SU-DHL-6 (cell line): ENCODE data around the gene WFDC1.

Experiments used
- EZH2phosphoT487 ChIP-seq: fragments of 200-600 bp; sonication (generic), shearing (Covaris generic); conservative IDR thresholded peaks from 2 replicates; pipeline ENCODE4 v1.6.1; 2018; ENCODE audit warnings: mild to moderate bottlenecking, antibody characterized with exemption, low read length, moderate library complexity, mixed read lengths
- TF ChIP-seq, protein P1 (sequence below): fragments of 200-600 bp; sonication (generic); IDR thresholded peaks from one replicate; pipeline ENCODE4 v1.5.1; 2017; ENCODE audit warnings: antibody characterized with exemption, mild to moderate bottlenecking, low read length, moderate library complexity; ENCODE audit not compliant: insufficient read depth, poor library complexity, severe bottlenecking

DNA sequence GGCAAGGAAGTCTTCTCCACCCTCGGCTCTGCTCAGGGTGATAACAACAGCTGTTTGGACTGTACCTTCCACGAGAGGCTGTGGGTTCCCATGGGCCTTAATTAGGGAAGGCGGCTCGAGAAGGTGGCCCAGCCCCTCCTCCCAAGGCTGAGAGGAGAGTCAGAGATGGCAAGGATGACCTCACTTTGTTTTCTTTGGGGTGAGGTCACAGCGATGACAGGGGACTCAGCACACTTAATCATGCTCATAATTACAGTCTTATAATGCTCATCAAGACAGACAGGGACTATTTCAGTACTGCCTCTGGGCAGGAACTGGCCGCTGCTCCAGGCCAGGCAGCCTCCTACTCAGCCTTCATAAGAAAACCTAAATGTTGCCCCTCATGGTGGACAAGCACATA lies 19.7 kb downstream of the WFDC1 start:
- TF ChIP-seq, protein P1, sequence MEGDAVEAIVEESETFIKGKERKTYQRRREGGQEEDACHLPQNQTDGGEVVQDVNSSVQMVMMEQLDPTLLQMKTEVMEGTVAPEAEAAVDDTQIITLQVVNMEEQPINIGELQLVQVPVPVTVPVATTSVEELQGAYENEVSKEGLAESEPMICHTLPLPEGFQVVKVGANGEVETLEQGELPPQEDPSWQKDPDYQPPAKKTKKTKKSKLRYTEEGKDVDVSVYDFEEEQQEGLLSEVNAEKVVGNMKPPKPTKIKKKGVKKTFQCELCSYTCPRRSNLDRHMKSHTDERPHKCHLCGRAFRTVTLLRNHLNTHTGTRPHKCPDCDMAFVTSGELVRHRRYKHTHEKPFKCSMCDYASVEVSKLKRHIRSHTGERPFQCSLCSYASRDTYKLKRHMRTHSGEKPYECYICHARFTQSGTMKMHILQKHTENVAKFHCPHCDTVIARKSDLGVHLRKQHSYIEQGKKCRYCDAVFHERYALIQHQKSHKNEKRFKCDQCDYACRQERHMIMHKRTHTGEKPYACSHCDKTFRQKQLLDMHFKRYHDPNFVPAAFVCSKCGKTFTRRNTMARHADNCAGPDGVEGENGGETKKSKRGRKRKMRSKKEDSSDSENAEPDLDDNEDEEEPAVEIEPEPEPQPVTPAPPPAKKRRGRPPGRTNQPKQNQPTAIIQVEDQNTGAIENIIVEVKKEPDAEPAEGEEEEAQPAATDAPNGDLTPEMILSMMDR: no peak
- no peak for TF ChIP-seq EZH2phosphoT487
